OCI-LY1 (cell line): ENCODE data around the gene MTMR12.

Experiments used
- H2AFZ ChIP-seq: fragments of 200-600 bp; sonication (generic), shearing (Covaris generic); 2 replicates; pipeline ENCODE4 v1.6.0; 2014; ENCODE audit warnings: antibody characterized with exemption, mild to moderate bottlenecking, low read length
- H3F3A ChIP-seq: fragments of 200-600 bp; sonication (generic), shearing (Covaris generic); 2 replicates; pipeline ENCODE4 v1.6.0; 2014; ENCODE audit warnings: mild to moderate bottlenecking, antibody characterized with exemption, low read length, moderate library complexity; ENCODE audit not compliant: insufficient read depth
- H3K27ac ChIP-seq: fragments of 200-600 bp; sonication (generic); 2 replicates; pipeline ENCODE4 v1.5.1; 2014; ENCODE audit warnings: low read length, mixed run types, mild to moderate bottlenecking, low read depth; ENCODE audit not compliant: poor library complexity, severe bottlenecking
- H3K27me3 ChIP-seq: fragments of 200-600 bp; sonication (generic); 2 replicates; pipeline ENCODE4 v1.6.0; 2014; ENCODE audit warnings: antibody characterized with exemption, mild to moderate bottlenecking, low read length, moderate library complexity; ENCODE audit not compliant: insufficient read depth
- H3K36me3 ChIP-seq: fragments of 200-600 bp; sonication (generic); 2 replicates; pipeline ENCODE4 v1.6.1; 2014; ENCODE audit warnings: mild to moderate bottlenecking, antibody characterized with exemption, low read length, moderate library complexity, mixed read lengths; ENCODE audit not compliant: insufficient read depth
- H3K4me1 ChIP-seq: fragments of 200-600 bp; sonication (generic); 2 replicates; pipeline ENCODE4 v1.5.1; 2014; ENCODE audit warnings: mild to moderate bottlenecking, low read length, moderate library complexity; ENCODE audit not compliant: insufficient read depth, severe bottlenecking
- H3K4me2 ChIP-seq: fragments of 200-600 bp; sonication (generic), shearing (Covaris generic); 2 replicates; pipeline ENCODE4 v1.6.1; 2014; ENCODE audit warnings: low read length
- H3K4me3 ChIP-seq: fragments of 200-600 bp; sonication (generic); 2 replicates; pipeline ENCODE4 v1.5.1; 2014; ENCODE audit warnings: low read length, low read depth, mild to moderate bottlenecking, mixed read lengths; ENCODE audit not compliant: poor library complexity, severe bottlenecking
- H3K79me2 ChIP-seq: fragments of 200-600 bp; shearing (Covaris generic); 2 replicates; pipeline ENCODE4 v1.6.1; 2016; ENCODE audit warnings: mixed run types, low read length, mixed read lengths; ENCODE audit not compliant: insufficient read depth
- H3K9ac ChIP-seq: fragments of 200-600 bp; sonication (generic), shearing (Covaris generic); 2 replicates; pipeline ENCODE4 v1.6.1; 2014; ENCODE audit warnings: mild to moderate bottlenecking, low read length, mixed read lengths
- H3K9me2 ChIP-seq: fragments of 200-600 bp; sonication (generic), shearing (Covaris generic); 2 replicates; pipeline ENCODE4 v1.6.1; 2014; ENCODE audit warnings: low read depth, mild to moderate bottlenecking, low read length, mixed read lengths
- H3K9me3 ChIP-seq: fragments of 200-600 bp; shearing (Covaris generic); 2 replicates; pipeline ENCODE4 v1.6.1; 2014; ENCODE audit warnings: low read length, mixed read lengths
- H4K20me1 ChIP-seq: fragments of 200-600 bp; sonication (generic), shearing (Covaris generic); 2 replicates; pipeline ENCODE4 v1.6.0; 2016; ENCODE audit warnings: mild to moderate bottlenecking, low read length; ENCODE audit not compliant: insufficient read depth
- CTCF ChIP-seq: fragments of 200-600 bp; sonication (generic), shearing (Covaris generic); IDR thresholded peaks from 2 replicates; pipeline ENCODE4 v1.5.1; 2017; ENCODE audit warnings: mild to moderate bottlenecking, antibody characterized with exemption, low read length, moderate library complexity, mixed read lengths
- EZH2 ChIP-seq: fragments of 200-600 bp; sonication (generic), shearing (Covaris generic); IDR thresholded peaks from 2 replicates; pipeline ENCODE4 v1.8.0; 2017; ENCODE audit warnings: borderline replicate concordance, mixed run types, mild to moderate bottlenecking, antibody characterized with exemption, low read length, moderate library complexity, mixed read lengths

The MTMR12 gene

GRCh38 chr5:32270178-32270577 is 42.6 kb downstream of the MTMR12 start:
- Histone ChIP-seq H3K9me3 (no peaks in the 10 kb centered on the region), H3F3A (no peaks in the 10 kb centered on the region), H3K27me3 (no peaks in the 10 kb centered on the region), H3K79me2 (no peaks in the 10 kb centered on the region), H3K4me2 (no peak overlapping the region), H2AFZ (no peak overlapping the region), H3K27ac (no peak overlapping the region), H3K9ac (no peak overlapping the region), H3K36me3 (peaks cover 85% of the 10 kb centered on the region), H3K9me2 (no peaks in the 10 kb centered on the region), H3K4me3 (no peak overlapping the region), H3K4me1 (peaks cover 2% of the 10 kb centered on the region), H4K20me1 (no peaks in the 10 kb centered on the region)
- TF ChIP-seq CTCF (no peak), EZH2 (no peak)

- Histone ChIP-seq H2AFZ (no peak overlapping the region), H3K27me3 (no peaks in the 10 kb centered on the region), H3K4me3 (no peak overlapping the region), H3K9me2 (no peaks in the 10 kb centered on the region), H3F3A (no peaks in the 10 kb centered on the region), H4K20me1 (no peaks in the 10 kb centered on the region), H3K27ac (no peak overlapping the region), H3K36me3 (peaks cover 92% of the 10 kb centered on the region), H3K4me1 (no peaks in the 10 kb centered on the region), H3K9ac (no peak overlapping the region), H3K79me2 (no peaks in the 10 kb centered on the region), H3K9me3 (no peaks in the 10 kb centered on the region), H3K4me2 (no peak overlapping the region)
- TF ChIP-seq CTCF, result no peak
- TF ChIP-seq EZH2, result no peak
Measured at GRCh38 chr5:32265902-32266301, 46.8 kb downstream of the MTMR12 start.

- no peak overlapping the region for H3K27ac ChIP-seq
- no peaks in the 10 kb centered on the region for H3F3A ChIP-seq
- no peak overlapping the region for H3K4me3 ChIP-seq
- no peaks in the 10 kb centered on the region for H3K9me2 ChIP-seq
- no peaks in the 10 kb centered on the region for H3K4me1 ChIP-seq
- no peaks in the 10 kb centered on the region for H4K20me1 ChIP-seq
- no peaks in the 10 kb centered on the region for H3K9me3 ChIP-seq
- no peaks in the 10 kb centered on the region for H3K79me2 ChIP-seq
- H3K36me3 ChIP-seq, result peaks cover 87% of the 10 kb centered on the region
- H3K9ac ChIP-seq, result no peak overlapping the region
- no peak overlapping the region for H2AFZ ChIP-seq
- H3K4me2 ChIP-seq, result no peak overlapping the region
- no peak for TF ChIP-seq EZH2
- TF ChIP-seq CTCF, result no peak
- no peaks in the 10 kb centered on the region for H3K27me3 ChIP-seq
Measured at GRCh38 chr5:32264957-32265572, 47.7 kb downstream of the MTMR12 start.
